Measurements from ENCODE around the gene MEP1A. TPM values are rescaled to one million over a fixed set of nuclear protein-coding genes. Genes with fewer than 3 reads are reported as not detected.

MEP1A gene
- total RNA-seq, 1 donor from 2014 or later, result 2.6 TPM

- no peak overlapping the region for H3K4me3 Mint-ChIP-seq (ENCODE audit: low read depth)
- TF ChIP-seq CTCF (IDR thresholded peaks at IDR 0.05; ENCODE audit: unreplicated experiment), result no peak
- H3K27ac Mint-ChIP-seq, result no peak overlapping the region
- H3K36me3 Mint-ChIP-seq (ENCODE audit: insufficient read depth), result no peaks in the 10 kb centered on the region
- H3K4me1 Mint-ChIP-seq (ENCODE audit: low read depth), result peaks cover 25% of the 10 kb centered on the region
- no peak for DNase-seq (ENCODE audit: low spot score, unreplicated experiment)
- H3K27me3 Mint-ChIP-seq, result peaks cover 8% of the 10 kb centered on the region
- H3K9me3 Mint-ChIP-seq (ENCODE audit: low read depth), result no peaks in the 10 kb centered on the region
Observed at GRCh38 chr6:46788791-46789190, 4.4 kb upstream of the MEP1A start.

DNA sequence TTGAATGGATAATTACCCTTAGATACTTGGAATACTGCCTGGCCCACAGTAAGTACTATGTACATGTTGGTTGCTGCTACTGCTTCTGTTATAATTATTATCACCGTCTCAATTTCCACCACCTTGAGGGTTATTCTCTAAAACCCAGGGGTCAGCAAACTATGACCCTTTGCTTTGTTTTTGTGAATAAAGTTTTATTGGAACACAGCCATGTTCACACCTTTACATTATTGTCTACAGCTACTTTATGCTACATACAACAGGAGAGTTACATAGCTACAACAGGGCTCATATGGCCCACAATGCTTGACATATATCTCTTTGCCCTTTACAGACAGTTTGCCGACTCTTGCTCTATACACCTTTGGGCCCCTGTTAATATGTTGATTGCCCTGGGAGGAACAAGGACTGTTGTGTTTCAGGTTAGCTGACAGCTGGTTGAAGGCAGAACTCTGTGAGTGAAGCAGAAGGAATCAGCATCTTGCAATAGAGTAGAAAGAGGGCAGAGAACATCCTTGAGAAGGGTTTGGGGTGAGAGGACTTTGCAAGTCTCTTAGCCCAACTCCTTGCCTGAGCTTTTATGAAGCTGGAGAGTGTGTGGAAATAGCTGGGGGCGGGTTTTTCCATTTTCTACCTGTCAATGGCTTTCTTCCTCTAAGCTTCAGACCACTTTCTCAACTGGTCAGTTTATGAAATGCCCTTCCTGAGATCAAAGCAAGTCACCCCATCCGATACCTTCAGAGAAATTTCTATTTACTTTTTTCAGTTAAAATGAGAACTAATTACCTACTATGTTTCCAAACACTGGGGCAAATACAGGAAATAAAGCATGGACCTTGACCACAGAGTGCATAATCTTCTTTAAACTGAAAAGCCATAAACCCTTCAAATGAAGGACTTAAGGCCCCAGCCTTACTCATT lies 3.5 kb upstream of the MEP1A start:
- TF ChIP-seq CTCF (IDR thresholded peaks at IDR 0.05; ENCODE audit: unreplicated experiment), result no peak
- peaks cover 25% of the 10 kb centered on the region for H3K4me1 Mint-ChIP-seq (ENCODE audit: low read depth)
- no peak overlapping the region for H3K27ac Mint-ChIP-seq
- no peaks in the 10 kb centered on the region for H3K36me3 Mint-ChIP-seq (ENCODE audit: insufficient read depth)
- no peak for DNase-seq (ENCODE audit: low spot score, unreplicated experiment)
- no peak overlapping the region for H3K4me3 Mint-ChIP-seq (ENCODE audit: low read depth)
- H3K27me3 Mint-ChIP-seq, result peaks cover 8% of the 10 kb centered on the region
- H3K9me3 Mint-ChIP-seq (ENCODE audit: low read depth), result no peaks in the 10 kb centered on the region

GRCh38 chr6:46790355-46790874 lies 2.8 kb upstream of the MEP1A start:
- no peaks in the 10 kb centered on the region for H3K36me3 Mint-ChIP-seq (ENCODE audit: insufficient read depth)
- H3K4me1 Mint-ChIP-seq (ENCODE audit: low read depth), result peaks cover 25% of the 10 kb centered on the region
- H3K27ac Mint-ChIP-seq, result no peak overlapping the region
- H3K4me3 Mint-ChIP-seq (ENCODE audit: low read depth), result no peak overlapping the region
- no peaks in the 10 kb centered on the region for H3K9me3 Mint-ChIP-seq (ENCODE audit: low read depth)
- DNase-seq (ENCODE audit: low spot score, unreplicated experiment), result no peak
- no peak for TF ChIP-seq CTCF (IDR thresholded peaks at IDR 0.05; ENCODE audit: unreplicated experiment)
- H3K27me3 Mint-ChIP-seq, result peaks cover 13% of the 10 kb centered on the region

GRCh38 chr6:46792635-46793034 lies 554 bp upstream of the MEP1A start:
- Mint-ChIP-seq H3K36me3 (ENCODE audit: insufficient read depth) (no peaks in the 10 kb centered on the region), H3K27ac (no peak overlapping the region), H3K4me3 (ENCODE audit: low read depth) (no peak overlapping the region), H3K4me1 (ENCODE audit: low read depth) (peaks cover 25% of the 10 kb centered on the region), H3K9me3 (ENCODE audit: low read depth) (no peaks in the 10 kb centered on the region), H3K27me3 (peaks cover 32% of the 10 kb centered on the region)
- DNase-seq (ENCODE audit: low spot score, unreplicated experiment), result no peak
- TF ChIP-seq CTCF (IDR thresholded peaks at IDR 0.05; ENCODE audit: unreplicated experiment), result no peak

DNA sequence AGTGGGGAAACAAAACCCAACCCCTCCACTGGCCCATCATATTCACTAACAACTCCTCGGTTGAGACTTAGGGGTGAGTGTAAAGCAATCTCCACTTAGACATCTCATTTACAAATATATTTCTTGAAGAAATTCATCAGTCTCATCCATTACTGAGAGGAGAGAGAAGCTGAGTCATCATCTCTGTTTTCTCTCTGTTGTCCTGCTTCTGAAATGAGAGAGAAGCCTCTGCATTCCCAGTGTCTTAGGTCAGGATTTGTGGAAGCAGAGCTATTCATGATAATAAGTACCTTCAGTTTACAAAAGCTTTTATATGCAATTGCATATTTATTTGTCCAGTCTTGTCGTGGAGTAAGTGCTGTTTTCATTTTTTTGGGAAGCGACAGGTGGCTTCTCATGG lies 879 bp downstream of the MEP1A start:
- no peak for TF ChIP-seq CTCF (IDR thresholded peaks at IDR 0.05; ENCODE audit: unreplicated experiment)
- Mint-ChIP-seq H3K4me3 (ENCODE audit: low read depth) (no peak overlapping the region), H3K27me3 (peaks cover 25% of the 10 kb centered on the region), H3K27ac (no peak overlapping the region), H3K4me1 (ENCODE audit: low read depth) (peaks cover 28% of the 10 kb centered on the region), H3K9me3 (ENCODE audit: low read depth) (no peaks in the 10 kb centered on the region), H3K36me3 (ENCODE audit: insufficient read depth) (no peaks in the 10 kb centered on the region)
- no peak for DNase-seq (ENCODE audit: low spot score, unreplicated experiment)

All from progenitor cell of endocrine pancreas (in vitro differentiated cells).